GM15510 (cell line): ENCODE measurements around the gene NACAD.

Experiments
- POLR2A ChIP-seq: IDR thresholded peaks from 3 replicates; pipeline ENCODE4 v1.6.1; 2011; ENCODE audit warnings: borderline replicate concordance; ENCODE audit not compliant: insufficient read length; ENCODE audit errors: extremely low read depth

NACAD gene

GRCh38 chr7:45122975-45123860, 34.4 kb upstream of the NACAD start:
- TF ChIP-seq POLR2A, result no peak

GRCh38 chr7:45119550-45119949, 30.8 kb upstream of the NACAD start:
- no peak for TF ChIP-seq POLR2A

- no peak for TF ChIP-seq POLR2A
Measured at GRCh38 chr7:45118889-45119331, 30.1 kb upstream of the NACAD start.

GRCh38 chr7:45118292-45118691, 29.5 kb upstream of the NACAD start:
- no peak for TF ChIP-seq POLR2A

GRCh38 chr7:45117582-45117981, 28.8 kb upstream of the NACAD start:
- TF ChIP-seq POLR2A, result no peak

- TF ChIP-seq POLR2A, result no peak
Measured at GRCh38 chr7:45116048-45116447, 27.3 kb upstream of the NACAD start.

- no peak for TF ChIP-seq POLR2A
Measured at GRCh38 chr7:45114926-45115325, 26.2 kb upstream of the NACAD start.

- TF ChIP-seq POLR2A, result no peak
Measured at GRCh38 chr7:45112648-45113047, 23.9 kb upstream of the NACAD start.

GRCh38 chr7:45111298-45112223, 22.8 kb upstream of the NACAD start, which contains the start of gene TBRG4:
Gene TBRG4 (minus strand): TSS chr7:45111697. CDS start chr7:45109237, 2,460 bp downstream.
- TF ChIP-seq POLR2A, result peak; percentile 94

- TF ChIP-seq POLR2A, result no peak
Measured at GRCh38 chr7:45108863-45109262, 20.1 kb upstream of the NACAD start.

- no peak for TF ChIP-seq POLR2A
Measured at GRCh38 chr7:45107356-45107755, 18.6 kb upstream of the NACAD start.

- TF ChIP-seq POLR2A, result no peak
Measured at GRCh38 chr7:45106820-45107219, 18.1 kb upstream of the NACAD start.

GRCh38 chr7:45105588-45106188, 16.9 kb upstream of the NACAD start:
- no peak for TF ChIP-seq POLR2A

- TF ChIP-seq POLR2A, result no peak
Measured at GRCh38 chr7:45104844-45105587, 16.2 kb upstream of the NACAD start.
